ENCODE results near the gene TNFRSF14. TPM values are rescaled to one million over a fixed set of nuclear protein-coding genes. Genes with fewer than 3 reads are reported as not detected.

TNFRSF14 gene
- total RNA-seq, 1 donor from 2014 or later = 141 TPM

- H3K36me3 ChIP-seq = peaks cover 99% of the 10 kb centered on the region in 2 donors
- no peaks in the 10 kb centered on the region for H3K9me3 ChIP-seq
- no peaks in the 10 kb centered on the region for H3K4me1 ChIP-seq
- no peak overlapping the region for H3K27ac ChIP-seq
- H3K4me3 ChIP-seq = no peak overlapping the region
- no peak for TF ChIP-seq CTCF (IDR thresholded peaks at IDR 0.05)
- H3K27me3 ChIP-seq = no peaks in the 10 kb centered on the region
- DNase-seq (ENCODE audit: low spot score in 2 of 2) = no peak
- intact Hi-C loops (cut with DNase I) = no loop called here
These were observed 40.4 kb upstream of the TNFRSF14 start for GRCh38 chr1:2515763-2516080.

- H3K4me3 ChIP-seq = no peak overlapping the region
- H3K9me3 ChIP-seq = no peaks in the 10 kb centered on the region
- no peak overlapping the region for H3K27ac ChIP-seq
- peaks cover 99% of the 10 kb centered on the region in 2 donors for H3K36me3 ChIP-seq
- DNase-seq (ENCODE audit: low spot score in 2 of 2) = no peak
- no peaks in the 10 kb centered on the region for H3K27me3 ChIP-seq
- no peaks in the 10 kb centered on the region for H3K4me1 ChIP-seq
- no peak for TF ChIP-seq CTCF (IDR thresholded peaks at IDR 0.05)
- intact Hi-C loops (cut with DNase I) = no loop called here
These were observed 40.0 kb upstream of the TNFRSF14 start for GRCh38 chr1:2516124-2516523.

GRCh38 chr1:2516946-2517345 lies 39.2 kb upstream of the TNFRSF14 start:
- Histone ChIP-seq H3K27me3 (no peaks in the 10 kb centered on the region), H3K4me1 (no peaks in the 10 kb centered on the region), H3K4me3 (no peak overlapping the region), H3K27ac (no peak overlapping the region), H3K9me3 (no peaks in the 10 kb centered on the region), H3K36me3 (peaks cover 95 to 96% of the 10 kb centered on the region in 2 donors)
- intact Hi-C loops (cut with DNase I) = no loop called here
- TF ChIP-seq CTCF (IDR thresholded peaks at IDR 0.05) = no peak
- DNase-seq (ENCODE audit: low spot score in 2 of 2) = no peak

GRCh38 chr1:2517966-2518365 lies 38.2 kb upstream of the TNFRSF14 start:
- no peak overlapping the region for H3K27ac ChIP-seq
- no peak for TF ChIP-seq CTCF (IDR thresholded peaks at IDR 0.05)
- H3K4me3 ChIP-seq = no peak overlapping the region
- DNase-seq (ENCODE audit: low spot score in 2 of 2) = no peak
- no peaks in the 10 kb centered on the region for H3K4me1 ChIP-seq
- no peaks in the 10 kb centered on the region for H3K27me3 ChIP-seq
- no peaks in the 10 kb centered on the region for H3K9me3 ChIP-seq
- H3K36me3 ChIP-seq = peaks cover 85 to 86% of the 10 kb centered on the region in 2 donors
- intact Hi-C loops (cut with DNase I) = no loop called here

GRCh38 chr1:2518528-2518927 lies 37.6 kb upstream of the TNFRSF14 start:
- DNase-seq (ENCODE audit: low spot score in 2 of 2) = no peak
- no peak for TF ChIP-seq CTCF (IDR thresholded peaks at IDR 0.05)
- no peaks in the 10 kb centered on the region for H3K9me3 ChIP-seq
- H3K4me1 ChIP-seq = no peaks in the 10 kb centered on the region
- H3K4me3 ChIP-seq = no peak overlapping the region
- intact Hi-C loops (cut with DNase I) = no loop called here
- no peak overlapping the region for H3K27ac ChIP-seq
- H3K27me3 ChIP-seq = no peaks in the 10 kb centered on the region
- H3K36me3 ChIP-seq = peaks cover 80% of the 10 kb centered on the region in 2 donors

- DNase-seq (ENCODE audit: low spot score in 2 of 2) = no peak
- H3K27ac ChIP-seq = no peak overlapping the region
- no peak for TF ChIP-seq CTCF (IDR thresholded peaks at IDR 0.05)
- H3K36me3 ChIP-seq = peaks cover 73 to 74% of the 10 kb centered on the region in 2 donors
- H3K9me3 ChIP-seq = no peaks in the 10 kb centered on the region
- intact Hi-C loops (cut with DNase I) = no loop called here
- no peak overlapping the region for H3K4me3 ChIP-seq
- no peaks in the 10 kb centered on the region for H3K27me3 ChIP-seq
- H3K4me1 ChIP-seq = peaks cover 0 to 1% of the 10 kb centered on the region in 2 donors
These were observed 37.0 kb upstream of the TNFRSF14 start for GRCh38 chr1:2519029-2519685.

Data from ascending aorta (tissue), 2 donors.